IPS-15b (cell line): Measurements from ENCODE around the gene BCLAF1.
A peak's percentile ranks its signal among the peaks of the same experiment; 100 is the strongest.

Experiments used
- H3K27me3 ChIP-seq: one replicate; pipeline ENCODE4 v1.6.1; 2013; ENCODE audit warnings: low read length; ENCODE audit not compliant: control insufficient read depth, insufficient read depth
- H3K36me3 ChIP-seq: one replicate; pipeline ENCODE4 v1.6.1; 2013; ENCODE audit warnings: low read length; ENCODE audit not compliant: control insufficient read depth, insufficient read depth
- H3K4me1 ChIP-seq: one replicate; pipeline ENCODE4 v1.6.1; 2013; ENCODE audit warnings: mild to moderate bottlenecking, low read length; ENCODE audit not compliant: control insufficient read depth, insufficient read depth
- H3K4me3 ChIP-seq: one replicate; pipeline ENCODE4 v1.5.1; 2013; ENCODE audit warnings: low read depth, low read length
- H3K9ac ChIP-seq: one replicate; pipeline ENCODE4 v1.6.1; 2013; ENCODE audit warnings: low read depth, mild to moderate bottlenecking, low read length
- H3K9me3 ChIP-seq: one replicate; pipeline ENCODE4 v1.6.1; 2013; ENCODE audit warnings: mild to moderate bottlenecking, low read length; ENCODE audit not compliant: control insufficient read depth, insufficient read depth

Gene BCLAF1

DNA sequence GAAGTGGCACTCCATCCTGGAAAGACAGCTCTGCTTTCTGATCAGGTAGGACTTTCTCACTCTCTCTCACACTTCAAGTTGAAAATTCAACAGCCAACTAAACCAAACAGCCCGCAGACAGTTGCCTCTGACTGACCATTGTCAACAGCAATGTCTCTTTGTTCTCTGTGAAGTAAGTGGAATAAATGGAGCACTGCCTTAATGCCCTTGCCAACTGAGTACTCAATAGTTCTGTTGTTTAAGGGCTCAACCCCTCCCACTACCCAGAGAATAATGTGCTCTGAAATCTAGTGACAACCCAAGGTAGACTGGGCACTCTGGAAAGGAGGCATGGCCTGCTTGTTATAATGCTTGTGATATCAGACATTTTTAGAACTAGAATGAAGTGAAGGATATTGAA, 16.8 kb upstream of the BCLAF1 start:
- Histone ChIP-seq H3K36me3 (no peaks in the 10 kb centered on the region), H3K9me3 (no peaks in the 10 kb centered on the region), H3K4me1 (no peaks in the 10 kb centered on the region), H3K9ac (no peak overlapping the region), H3K4me3 (no peak overlapping the region), H3K27me3 (no peaks in the 10 kb centered on the region)

DNA sequence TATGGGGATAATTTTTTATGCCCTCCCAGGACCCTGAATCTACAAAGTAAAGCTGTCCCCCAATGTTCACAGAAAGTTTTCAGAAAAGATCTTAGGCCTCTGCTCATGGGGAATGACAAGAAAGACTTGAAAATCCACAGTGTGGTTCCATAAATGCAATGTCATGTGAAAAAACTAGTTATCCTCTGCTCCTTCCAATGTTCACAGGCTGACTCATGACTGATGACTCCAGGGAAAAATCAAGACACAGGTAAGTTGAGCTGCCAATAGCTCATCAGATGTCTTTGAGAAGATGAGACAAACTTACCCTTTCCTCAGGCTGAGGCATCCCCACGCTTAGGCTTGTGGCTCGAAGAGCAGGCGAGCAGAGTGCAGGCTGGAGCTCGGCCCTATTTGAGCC, 14.8 kb upstream of the BCLAF1 start:
- H3K27me3 ChIP-seq: no peaks in the 10 kb centered on the region
- H3K9ac ChIP-seq: no peak overlapping the region
- H3K9me3 ChIP-seq: no peaks in the 10 kb centered on the region
- H3K4me1 ChIP-seq: no peaks in the 10 kb centered on the region
- H3K36me3 ChIP-seq: no peaks in the 10 kb centered on the region
- no peak overlapping the region for H3K4me3 ChIP-seq

DNA sequence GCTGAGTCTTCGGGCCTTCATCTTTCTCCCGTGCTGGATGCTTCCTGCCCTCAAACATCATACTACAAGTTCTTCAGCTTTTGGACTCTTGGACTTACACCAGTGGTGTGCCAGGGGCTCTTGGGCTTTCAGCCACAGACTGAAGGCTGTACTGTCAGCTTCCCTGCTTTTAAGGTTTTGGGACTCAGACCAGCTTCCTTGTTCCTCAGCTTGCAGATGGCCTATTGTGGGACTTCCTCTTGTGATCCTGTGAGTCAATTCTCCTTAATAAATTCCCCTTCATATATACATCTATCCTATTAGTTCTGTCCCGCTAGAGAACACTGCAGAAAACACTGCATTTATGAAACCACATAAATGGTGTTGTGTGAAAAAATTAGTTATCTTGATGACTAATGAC, 13.9 kb upstream of the BCLAF1 start:
- no peaks in the 10 kb centered on the region for H3K27me3 ChIP-seq
- no peaks in the 10 kb centered on the region for H3K36me3 ChIP-seq
- H3K9ac ChIP-seq: no peak overlapping the region
- no peak overlapping the region for H3K4me3 ChIP-seq
- H3K4me1 ChIP-seq: no peaks in the 10 kb centered on the region
- H3K9me3 ChIP-seq: no peaks in the 10 kb centered on the region

DNA sequence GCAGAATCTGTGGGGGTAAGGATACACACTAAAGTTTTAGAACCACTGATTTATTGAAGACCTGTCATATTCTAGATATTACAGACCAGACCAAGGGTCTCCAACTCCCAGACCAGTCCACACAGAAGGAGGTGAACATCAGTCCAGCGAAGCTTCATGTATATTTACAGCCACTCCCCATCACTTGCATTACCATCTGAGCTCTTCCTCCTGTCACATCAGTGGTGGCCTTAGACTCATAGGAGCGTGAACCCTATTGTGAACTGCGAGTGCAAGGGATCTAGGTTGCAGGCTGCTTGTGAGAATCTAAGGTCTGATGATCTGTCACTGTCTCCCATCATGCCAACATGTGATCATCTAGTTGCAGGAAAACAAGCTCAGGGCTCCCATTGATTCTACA, 5.0 kb upstream of the BCLAF1 start:
- Histone ChIP-seq H3K4me3 (no peak overlapping the region), H3K27me3 (no peaks in the 10 kb centered on the region), H3K4me1 (peaks cover 3% of the 10 kb centered on the region), H3K36me3 (no peaks in the 10 kb centered on the region), H3K9ac (no peak overlapping the region), H3K9me3 (no peaks in the 10 kb centered on the region)

DNA sequence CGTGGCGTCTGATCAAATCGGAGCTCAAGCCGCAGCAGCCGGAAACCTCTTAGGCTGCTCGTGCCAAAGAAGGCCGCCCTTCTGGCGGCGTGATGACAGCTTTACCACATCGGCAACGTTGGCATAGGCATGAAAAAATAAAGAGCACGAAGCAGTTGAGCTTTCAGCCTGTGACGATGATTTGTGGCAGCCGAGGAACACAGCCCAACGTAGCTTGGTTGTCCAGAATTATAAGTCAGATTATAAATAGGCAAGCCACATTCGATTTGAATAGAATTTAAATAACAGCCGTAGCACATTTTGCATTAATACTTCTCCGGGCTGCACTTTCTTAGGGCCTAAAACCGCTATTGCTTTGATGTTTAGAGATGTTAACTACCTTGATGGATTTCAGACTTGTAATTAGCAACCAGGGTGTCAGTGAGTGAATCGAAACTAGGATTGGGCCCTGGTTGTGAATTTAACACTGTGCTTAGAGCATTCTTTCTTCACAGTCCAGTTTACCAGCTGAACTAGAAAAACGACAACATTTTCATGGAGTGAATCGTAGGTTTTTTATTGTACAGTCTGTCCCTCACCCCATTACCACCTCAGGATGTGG, 864 bp upstream of the BCLAF1 start:
- Histone ChIP-seq H3K27me3 (no peaks in the 10 kb centered on the region), H3K4me1 (peaks cover 7% of the 10 kb centered on the region), H3K9ac (peak overlapping the region; percentile 97), H3K9me3 (no peaks in the 10 kb centered on the region), H3K4me3 (peak overlapping the region; percentile 100), H3K36me3 (peaks cover 2% of the 10 kb centered on the region)

DNA sequence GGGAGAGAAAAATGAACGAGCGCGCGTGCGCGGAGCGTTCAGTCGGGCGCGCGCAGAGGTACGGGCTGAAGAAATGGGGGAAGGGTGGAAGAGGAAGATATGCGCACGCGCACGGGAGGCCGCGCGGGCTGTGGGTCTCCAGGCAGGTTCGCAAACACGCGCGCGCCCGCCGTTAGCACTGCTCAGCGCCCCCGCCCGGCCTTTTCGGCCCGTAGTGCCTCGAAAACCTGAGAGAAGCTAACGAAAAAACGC, 393 bp downstream of the BCLAF1 start:
- Histone ChIP-seq H3K27me3 (no peaks in the 10 kb centered on the region), H3K9ac (peak overlapping the region; percentile 100), H3K4me1 (peaks cover 12% of the 10 kb centered on the region), H3K9me3 (no peaks in the 10 kb centered on the region), H3K4me3 (peak overlapping the region; percentile 100), H3K36me3 (peaks cover 2% of the 10 kb centered on the region)

DNA sequence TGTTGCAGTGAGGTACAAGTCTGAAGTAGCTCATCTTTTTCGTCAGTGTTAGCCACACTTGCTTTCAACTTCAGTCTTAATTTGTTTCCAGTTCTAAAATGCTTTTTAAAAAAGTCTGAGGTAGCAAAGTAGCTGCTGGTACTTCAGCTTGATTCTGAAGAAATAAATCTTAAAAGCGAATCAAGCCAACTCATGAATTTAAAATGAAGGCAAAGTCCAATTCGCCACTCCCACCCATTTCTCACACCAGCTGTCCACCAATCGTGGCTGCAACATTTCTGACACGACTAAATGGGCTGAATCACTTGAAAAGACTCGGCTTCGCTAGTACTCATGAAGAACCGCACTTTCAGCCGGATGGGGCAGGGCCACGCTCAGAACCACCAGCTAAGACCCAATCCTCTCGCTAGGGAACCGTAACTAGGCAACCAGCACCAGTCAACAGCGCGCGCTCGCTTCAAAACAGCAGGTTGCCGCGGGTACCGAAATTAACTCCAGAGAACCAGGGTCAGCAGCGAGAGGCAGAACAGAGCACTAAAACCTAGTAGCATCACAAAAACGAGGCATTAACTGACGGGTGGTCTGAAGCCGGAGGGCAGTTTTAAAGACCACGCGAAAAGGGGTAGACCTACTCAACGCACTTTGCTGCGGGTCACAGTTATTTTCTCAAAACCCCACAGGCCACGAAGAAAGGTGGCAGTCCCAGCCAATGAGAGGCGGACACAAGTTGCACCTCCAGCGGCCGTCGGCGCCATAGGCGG, 900 bp downstream of the BCLAF1 start:
- Histone ChIP-seq H3K4me3 (peak overlapping the region; percentile 100), H3K9ac (peak overlapping the region; percentile 91), H3K4me1 (peaks cover 12% of the 10 kb centered on the region), H3K36me3 (peaks cover 2% of the 10 kb centered on the region), H3K27me3 (no peaks in the 10 kb centered on the region), H3K9me3 (no peaks in the 10 kb centered on the region)

DNA sequence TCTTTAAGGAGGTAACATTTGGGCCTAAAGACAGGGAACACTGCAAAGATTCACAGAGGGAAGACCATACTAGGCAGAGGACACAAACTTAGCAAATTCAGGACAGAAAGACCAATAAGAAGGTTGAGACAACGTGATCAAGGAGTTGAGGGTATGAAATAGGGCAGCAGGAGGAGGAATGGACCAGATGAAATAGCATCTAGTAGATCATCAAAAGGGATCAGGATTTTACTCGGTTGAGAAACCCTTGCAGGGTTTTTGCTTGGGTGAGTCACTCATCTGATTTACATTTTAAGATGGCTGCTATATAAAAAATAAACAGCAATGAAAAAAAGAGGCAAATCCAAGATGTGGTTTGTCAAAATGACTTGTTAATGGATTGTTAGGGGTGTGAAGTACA, 4.7 kb downstream of the BCLAF1 start:
- H3K9me3 ChIP-seq: no peaks in the 10 kb centered on the region
- peaks cover 9% of the 10 kb centered on the region for H3K4me1 ChIP-seq
- no peaks in the 10 kb centered on the region for H3K27me3 ChIP-seq
- peak overlapping the region; percentile 40 for H3K9ac ChIP-seq
- peak overlapping the region; percentile 42 for H3K4me3 ChIP-seq
- H3K36me3 ChIP-seq: peaks cover 2% of the 10 kb centered on the region

DNA sequence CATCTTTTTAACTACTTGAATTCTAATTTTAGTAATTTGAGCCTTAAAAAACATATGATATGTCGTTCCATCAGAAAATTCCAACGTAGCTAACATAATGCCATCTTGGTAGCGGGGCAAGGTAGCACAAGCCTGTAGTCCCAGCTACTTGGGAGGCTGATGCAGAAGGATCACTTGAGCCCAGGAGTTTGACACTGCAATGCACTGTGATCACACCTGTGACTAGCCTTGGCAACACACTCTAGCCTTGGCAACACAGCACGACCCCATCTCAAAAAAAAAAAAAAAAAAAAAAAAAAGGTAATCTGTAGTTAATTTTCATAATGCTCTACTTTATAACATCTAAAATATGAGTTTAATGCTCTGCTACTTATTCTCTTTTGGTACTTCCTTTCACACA, 6.7 kb downstream of the BCLAF1 start:
- Histone ChIP-seq H3K4me3 (no peak overlapping the region), H3K36me3 (no peaks in the 10 kb centered on the region)

DNA sequence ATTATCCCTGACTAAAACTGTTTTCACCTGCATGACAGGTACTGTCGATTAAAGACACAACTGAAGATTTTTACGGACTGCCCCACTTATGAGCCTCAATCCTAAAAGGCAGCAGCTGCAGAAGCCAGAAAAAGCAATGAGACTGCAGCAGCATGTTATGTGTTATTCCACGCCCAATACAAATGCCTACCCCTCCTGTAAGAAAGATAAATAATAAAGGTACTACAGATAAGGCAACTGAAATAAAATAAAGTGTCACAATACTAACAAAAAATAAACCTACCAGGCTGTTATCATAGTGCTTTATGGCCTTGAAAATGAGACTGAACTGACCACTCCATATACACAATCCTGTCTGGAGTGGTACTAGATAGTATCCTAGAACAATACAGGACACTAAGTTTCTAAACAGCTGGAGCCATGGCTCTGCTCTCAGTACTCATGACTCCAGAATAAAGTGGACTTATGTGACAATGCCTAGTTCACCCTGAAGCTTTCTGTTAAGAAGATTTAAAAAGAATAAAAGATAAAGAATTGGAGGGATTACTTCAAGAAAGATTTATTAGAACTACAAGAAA, 9.5 kb downstream of the BCLAF1 start:
- peaks cover 5% of the 10 kb centered on the region for H3K4me1 ChIP-seq
- H3K36me3 ChIP-seq: peaks cover 7% of the 10 kb centered on the region

More for the DNA sequence above, 6.7 kb downstream of the BCLAF1 start:
- Histone ChIP-seq H3K27me3 (no peaks in the 10 kb centered on the region), H3K4me1 (peaks cover 7% of the 10 kb centered on the region), H3K9me3 (no peaks in the 10 kb centered on the region), H3K9ac (no peak overlapping the region)

DNA sequence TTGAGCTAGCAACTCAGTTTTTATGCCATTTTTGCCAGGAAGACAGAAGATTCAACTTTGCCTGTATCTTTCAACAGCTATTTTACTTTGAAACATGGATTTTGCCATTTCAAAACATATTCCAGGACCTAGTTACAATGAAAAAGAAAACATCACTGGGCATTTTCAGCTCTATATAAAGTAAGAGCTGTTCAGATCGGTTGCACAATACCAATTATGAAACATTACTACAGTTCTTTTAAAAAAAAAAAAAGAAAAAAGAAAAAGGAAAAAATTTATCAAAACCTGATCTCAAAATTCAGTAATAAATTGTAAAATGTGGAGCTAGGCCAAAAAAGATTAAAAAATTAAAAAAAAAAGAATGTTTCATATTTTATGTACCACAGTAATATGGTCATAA, 15.6 kb downstream of the BCLAF1 start:
- H3K4me1 ChIP-seq: no peaks in the 10 kb centered on the region
- H3K9me3 ChIP-seq: no peaks in the 10 kb centered on the region
- peaks cover 24% of the 10 kb centered on the region for H3K36me3 ChIP-seq
- no peak overlapping the region for H3K9ac ChIP-seq
- no peaks in the 10 kb centered on the region for H3K27me3 ChIP-seq
- no peak overlapping the region for H3K4me3 ChIP-seq

More for the DNA sequence above, 9.5 kb downstream of the BCLAF1 start:
- Histone ChIP-seq H3K9ac (no peak overlapping the region), H3K4me3 (no peak overlapping the region), H3K9me3 (no peaks in the 10 kb centered on the region), H3K27me3 (no peaks in the 10 kb centered on the region)

DNA sequence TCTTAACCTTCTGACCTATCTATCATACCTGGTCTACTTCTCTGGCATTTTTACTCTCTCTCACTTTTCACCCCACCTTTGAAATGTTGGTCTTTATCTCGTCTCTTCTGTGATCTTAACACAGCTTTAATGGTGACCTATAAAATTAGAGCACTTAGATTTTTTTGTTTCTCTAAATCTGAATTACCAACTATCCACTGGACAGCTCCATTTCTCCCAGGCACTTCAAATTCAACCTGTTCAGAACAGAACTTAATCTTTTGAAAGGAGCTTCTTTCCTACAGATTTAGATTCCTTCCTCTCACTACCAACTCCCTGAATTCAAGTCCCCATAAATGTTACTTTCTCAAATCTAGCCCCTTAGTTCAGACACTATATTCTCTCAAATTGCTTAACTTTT, 24.5 kb downstream of the BCLAF1 start:
- Histone ChIP-seq H3K4me3 (no peak overlapping the region), H3K36me3 (peaks cover 24% of the 10 kb centered on the region), H3K27me3 (no peaks in the 10 kb centered on the region)

More for the DNA sequence above, 24.5 kb downstream of the BCLAF1 start:
- Histone ChIP-seq H3K4me1 (no peaks in the 10 kb centered on the region), H3K9ac (no peak overlapping the region), H3K9me3 (no peaks in the 10 kb centered on the region)
